Tibial nerve (tissue), 4 donors: ENCODE measurements around the gene PTPRJ. TPM values are rescaled to one million over a fixed set of nuclear protein-coding genes. Genes with fewer than 3 reads are reported as not detected.

Source experiments
- DNase-seq, 2 donors: peaks; one replicate each; pipeline ENCODE4 v3.0.0-alpha.2; 2019; ENCODE audit warnings: low spot score in 2 of 2
- H3K27ac ChIP-seq, 4 donors: fragments of 200-600 bp; sonication (generic) in 3 of 4; one replicate each; pipeline ENCODE4 v1.5.1; 2017 to 2019; ENCODE audit warnings: mild to moderate bottlenecking in 1 of 4
- H3K27me3 ChIP-seq, 2 donors: fragments of 200-600 bp; sonication (generic) in 1 of 2; one replicate each; pipeline versions ENCODE4 v1.5.1 to v1.6.0; 2017 to 2019
- H3K36me3 ChIP-seq, 3 donors: fragments of 200-600 bp; sonication (generic); one replicate each; pipeline ENCODE4 v1.5.1; 2018 to 2019
- H3K4me1 ChIP-seq, 4 donors: fragments of 200-600 bp; sonication (generic) in 3 of 4; one replicate each; pipeline ENCODE4 v1.5.1; 2017 to 2019
- H3K4me3 ChIP-seq, 4 donors: fragments of 200-600 bp; sonication (generic) in 3 of 4; one replicate each; pipeline ENCODE4 v1.5.1; 2017 to 2019; ENCODE audit warnings: mild to moderate bottlenecking in 1 of 4, moderate library complexity in 1 of 4
- H3K9me3 ChIP-seq, 4 donors: fragments of 200-600 bp; sonication (generic) in 3 of 4; one replicate each; pipeline ENCODE4 v1.5.1; 2017 to 2019
- CTCF ChIP-seq, 5 experiments: fragments of 200-600 bp in 3 of 5; fragments of 450-650 bp in 2 of 5; sonication (generic) in 3 of 5; IDR thresholded peaks; one replicate each; pipeline ENCODE4 v1.5.1; 2016 to 2019; ENCODE audit warnings: antibody characterized with exemption in 5 of 5, mild to moderate bottlenecking in 3 of 5, moderate library complexity in 2 of 5
- EP300 ChIP-seq, 2 donors: sonication (generic); formaldehyde crosslinking; IDR thresholded peaks; one replicate each; pipeline ENCODE4 v1.6.1; 2017; ENCODE audit warnings: antibody characterized with exemption in 2 of 2, mild to moderate bottlenecking in 1 of 2
- POLR2A ChIP-seq, 2 donors: fragments of 450-650 bp; IDR thresholded peaks; one replicate each; pipeline ENCODE4 v1.6.1; 2017; ENCODE audit warnings: antibody characterized with exemption in 2 of 2, mild to moderate bottlenecking in 2 of 2, moderate library complexity in 2 of 2
- WGBS, 2 donors: methylation state at CpG; one replicate each; pipeline ENCODE4 v1.1.5; 2018; 5-methylcytosine and 5-hydroxymethylcytosine counted together
- total RNA-seq, 4 donors: library from RNA; depleted of rRNA; stranded (reverse); fragments of >200 nt; gene quantifications; one replicate each; pipeline ENCODE4 v1.1.0, GENCODE V29; 2016

The PTPRJ gene
- total RNA-seq, 4 donors from 2014 or later, result 20.5 to 24.3 (median 22.3) TPM

GRCh38 chr11:48095779-48096470 is 115.6 kb downstream of the PTPRJ start:
- H3K4me3 ChIP-seq, result no peak overlapping the region
- no peaks in the 10 kb centered on the region for H3K9me3 ChIP-seq
- peaks cover 3 to 82% (median 30%) of the 10 kb centered on the region in 4 donors for H3K4me1 ChIP-seq
- no peak for TF ChIP-seq CTCF (IDR thresholded peaks at IDR 0.05)
- TF ChIP-seq EP300 (IDR thresholded peaks at IDR 0.05), result no peak
- no peak for TF ChIP-seq POLR2A (IDR thresholded peaks at IDR 0.05)
- 22 to 27% methylated on average over 12 of the region's 12 CpGs for WGBS, 2 donors
- H3K27me3 ChIP-seq, result no peaks in the 10 kb centered on the region
- DNase-seq, result no peak
- H3K27ac ChIP-seq, result peak overlapping the region in 3 of 4 donors; percentile 46 to 81 (median 79)
- H3K36me3 ChIP-seq, result no peaks in the 10 kb centered on the region

GRCh38 chr11:48096588-48097525 is 116.5 kb downstream of the PTPRJ start:
- Histone ChIP-seq H3K4me1 (peaks cover 3 to 87% (median 38%) of the 10 kb centered on the region in 4 donors), H3K9me3 (no peaks in the 10 kb centered on the region), H3K27ac (peak overlapping the region in 3 of 4 donors; percentile 46 to 81 (median 79)), H3K4me3 (no peak overlapping the region), H3K27me3 (no peaks in the 10 kb centered on the region), H3K36me3 (no peaks in the 10 kb centered on the region)
- no peak for DNase-seq
- TF ChIP-seq EP300 (IDR thresholded peaks at IDR 0.05) (no peak), CTCF (IDR thresholded peaks at IDR 0.05) (no peak)
- WGBS, 2 donors, result 83 to 84% methylated on average over 6 of the region's 6 CpGs

- Histone ChIP-seq H3K9me3 (no peaks in the 10 kb centered on the region), H3K36me3 (no peaks in the 10 kb centered on the region), H3K4me3 (no peak overlapping the region), H3K4me1 (peaks cover 3 to 90% (median 44%) of the 10 kb centered on the region in 4 donors), H3K27me3 (no peaks in the 10 kb centered on the region), H3K27ac (peak overlapping the region in 1 of 4 donors; percentile 4)
- TF ChIP-seq POLR2A (IDR thresholded peaks at IDR 0.05), result no peak
- DNase-seq, result no peak
- 61 to 66% methylated on average over 6 of the region's 6 CpGs for WGBS, 2 donors
Measured at GRCh38 chr11:48098024-48098423, 117.7 kb downstream of the PTPRJ start.

GRCh38 chr11:48099916-48100446 is 119.6 kb downstream of the PTPRJ start:
- no peaks in the 10 kb centered on the region for H3K36me3 ChIP-seq
- 89% methylated on average over 6 of the region's 6 CpGs for WGBS, 2 donors
- no peak overlapping the region for H3K4me3 ChIP-seq
- TF ChIP-seq EP300 (IDR thresholded peaks at IDR 0.05), result no peak
- TF ChIP-seq POLR2A (IDR thresholded peaks at IDR 0.05), result no peak
- no peak for TF ChIP-seq CTCF (IDR thresholded peaks at IDR 0.05)
- H3K27ac ChIP-seq, result no peak overlapping the region
- H3K4me1 ChIP-seq, result peaks cover 0 to 90% (median 47%) of the 10 kb centered on the region in 4 donors
- no peaks in the 10 kb centered on the region for H3K9me3 ChIP-seq
- H3K27me3 ChIP-seq, result no peaks in the 10 kb centered on the region
- DNase-seq, result no peak

GRCh38 chr11:48101044-48101733 is 120.8 kb downstream of the PTPRJ start:
- no peak for TF ChIP-seq EP300 (IDR thresholded peaks at IDR 0.05)
- no peak for TF ChIP-seq POLR2A (IDR thresholded peaks at IDR 0.05)
- TF ChIP-seq CTCF (IDR thresholded peaks at IDR 0.05), result no peak
- 71 to 72% methylated on average over 11 of the region's 11 CpGs for WGBS, 2 donors

More at GRCh38 chr11:48101044-48101733, 120.8 kb downstream of the PTPRJ start:
- Histone ChIP-seq H3K4me1 (peaks cover 0 to 89% (median 49%) of the 10 kb centered on the region in 4 donors), H3K27ac (peak overlapping the region in 3 of 4 donors; percentile 30 to 88 (median 45)), H3K36me3 (no peaks in the 10 kb centered on the region), H3K9me3 (no peaks in the 10 kb centered on the region), H3K4me3 (no peak overlapping the region), H3K27me3 (no peaks in the 10 kb centered on the region)
- DNase-seq, result no peak
